ENCODE results near the gene SNRPA.

GRCh38 chr19:40800339-40800996 is 49.5 kb downstream of the SNRPA start:
- TF ChIP-seq, protein P1, sequence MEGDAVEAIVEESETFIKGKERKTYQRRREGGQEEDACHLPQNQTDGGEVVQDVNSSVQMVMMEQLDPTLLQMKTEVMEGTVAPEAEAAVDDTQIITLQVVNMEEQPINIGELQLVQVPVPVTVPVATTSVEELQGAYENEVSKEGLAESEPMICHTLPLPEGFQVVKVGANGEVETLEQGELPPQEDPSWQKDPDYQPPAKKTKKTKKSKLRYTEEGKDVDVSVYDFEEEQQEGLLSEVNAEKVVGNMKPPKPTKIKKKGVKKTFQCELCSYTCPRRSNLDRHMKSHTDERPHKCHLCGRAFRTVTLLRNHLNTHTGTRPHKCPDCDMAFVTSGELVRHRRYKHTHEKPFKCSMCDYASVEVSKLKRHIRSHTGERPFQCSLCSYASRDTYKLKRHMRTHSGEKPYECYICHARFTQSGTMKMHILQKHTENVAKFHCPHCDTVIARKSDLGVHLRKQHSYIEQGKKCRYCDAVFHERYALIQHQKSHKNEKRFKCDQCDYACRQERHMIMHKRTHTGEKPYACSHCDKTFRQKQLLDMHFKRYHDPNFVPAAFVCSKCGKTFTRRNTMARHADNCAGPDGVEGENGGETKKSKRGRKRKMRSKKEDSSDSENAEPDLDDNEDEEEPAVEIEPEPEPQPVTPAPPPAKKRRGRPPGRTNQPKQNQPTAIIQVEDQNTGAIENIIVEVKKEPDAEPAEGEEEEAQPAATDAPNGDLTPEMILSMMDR (IDR thresholded peaks at IDR 0.05; ENCODE audit: low read length), result no peak
- TF ChIP-seq EZH2 (IDR thresholded peaks at IDR 0.05; ENCODE audit: borderline replicate concordance, low read length), result no peak

Data from OCI-LY1 (cell line).